Astrocyte (in vitro differentiated cells and primary cell): ENCODE measurements around the gene CCDC15.

Experiments used
- EZH2 ChIP-seq: IDR thresholded peaks from 2 replicates; pipeline ENCODE4 v1.6.1; 2012; ENCODE audit warnings: mild to moderate bottlenecking, low read length, inconsistent platforms; ENCODE audit not compliant: insufficient read depth
- TF ChIP-seq, protein P1 (sequence below): IDR thresholded peaks from 2 replicates; pipeline ENCODE4 v1.5.1; 2011; ENCODE audit warnings: low read depth, mild to moderate bottlenecking, inconsistent platforms, low read length, moderate library complexity; ENCODE audit not compliant: insufficient read depth

DNA sequence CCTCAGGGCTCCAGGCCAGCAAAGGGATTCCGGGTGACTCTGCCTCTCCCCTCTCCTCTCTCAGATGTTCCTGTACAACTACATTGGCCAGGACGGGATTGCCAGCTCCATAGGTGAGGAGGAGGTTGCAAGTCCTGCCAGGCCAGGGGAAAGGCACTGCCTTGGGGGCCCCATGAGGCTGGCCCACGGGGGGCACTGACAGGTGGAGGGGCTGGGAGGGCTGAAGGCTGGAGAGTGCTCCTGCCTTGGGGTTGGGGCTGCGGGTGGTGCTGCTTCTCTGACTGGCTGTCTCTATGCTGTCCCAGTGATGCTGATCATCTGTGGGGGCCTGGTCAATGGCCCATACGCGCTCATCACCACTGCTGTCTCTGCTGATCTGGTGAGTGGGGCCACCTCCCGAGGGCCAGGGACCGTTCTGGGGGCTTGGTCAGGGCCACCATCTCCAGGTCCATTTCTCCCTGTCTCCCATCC lies 130.8 kb downstream of the CCDC15 start:
- TF ChIP-seq EZH2, result no peak
- TF ChIP-seq, protein P1, sequence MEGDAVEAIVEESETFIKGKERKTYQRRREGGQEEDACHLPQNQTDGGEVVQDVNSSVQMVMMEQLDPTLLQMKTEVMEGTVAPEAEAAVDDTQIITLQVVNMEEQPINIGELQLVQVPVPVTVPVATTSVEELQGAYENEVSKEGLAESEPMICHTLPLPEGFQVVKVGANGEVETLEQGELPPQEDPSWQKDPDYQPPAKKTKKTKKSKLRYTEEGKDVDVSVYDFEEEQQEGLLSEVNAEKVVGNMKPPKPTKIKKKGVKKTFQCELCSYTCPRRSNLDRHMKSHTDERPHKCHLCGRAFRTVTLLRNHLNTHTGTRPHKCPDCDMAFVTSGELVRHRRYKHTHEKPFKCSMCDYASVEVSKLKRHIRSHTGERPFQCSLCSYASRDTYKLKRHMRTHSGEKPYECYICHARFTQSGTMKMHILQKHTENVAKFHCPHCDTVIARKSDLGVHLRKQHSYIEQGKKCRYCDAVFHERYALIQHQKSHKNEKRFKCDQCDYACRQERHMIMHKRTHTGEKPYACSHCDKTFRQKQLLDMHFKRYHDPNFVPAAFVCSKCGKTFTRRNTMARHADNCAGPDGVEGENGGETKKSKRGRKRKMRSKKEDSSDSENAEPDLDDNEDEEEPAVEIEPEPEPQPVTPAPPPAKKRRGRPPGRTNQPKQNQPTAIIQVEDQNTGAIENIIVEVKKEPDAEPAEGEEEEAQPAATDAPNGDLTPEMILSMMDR, result no peak
